ENCODE measurements around the gene TAF4B.
"Not testable (repeated sequence)": the region's sequence is repeated elsewhere in the genome, so short reads cannot be mapped to it uniquely, and the experiment has no call there.

Gene TAF4B

GRCh38 chr18:26425148-26425531, 198.9 kb downstream of the TAF4B start:
- DNase-seq: peak in 3 of 4 experiments; percentile 4 to 23 (median 20)

GRCh38 chr18:26429535-26430226, 203.4 kb downstream of the TAF4B start:
- no peak for DNase-seq

- DNase-seq: no peak
Observed at GRCh38 chr18:26432651-26433424, 206.6 kb downstream of the TAF4B start.

GRCh38 chr18:26434887-26435286, 208.6 kb downstream of the TAF4B start:
- DNase-seq: no peak

GRCh38 chr18:26435415-26436095, 209.3 kb downstream of the TAF4B start:
- DNase-seq: no peak

GRCh38 chr18:26436176-26437051, 210.2 kb downstream of the TAF4B start:
- DNase-seq: no peak

- not testable (repeated sequence) for DNase-seq
Observed at GRCh38 chr18:26437634-26438033, 211.4 kb downstream of the TAF4B start.

- DNase-seq: peak in 3 of 4 experiments; percentile 17 to 32 (median 23)
Observed at GRCh38 chr18:26438980-26439379, 212.7 kb downstream of the TAF4B start.

- DNase-seq: no peak
Observed at GRCh38 chr18:26439537-26439936, 213.3 kb downstream of the TAF4B start.

- DNase-seq: no peak
Observed at GRCh38 chr18:26440644-26441043, 214.4 kb downstream of the TAF4B start.

Measured in suppressor macrophage (primary cell).